Endodermal cell (in vitro differentiated cells): Measurements from ENCODE around the gene ZNF611. TPM values are rescaled to one million over a fixed set of nuclear protein-coding genes. Genes with fewer than 3 reads are reported as not detected.
A peak's percentile ranks its signal among the peaks of the same experiment; 100 is the strongest.
"Not testable (repeated sequence)": the region's sequence is repeated elsewhere in the genome, so short reads cannot be mapped to it uniquely, and the experiment has no call there.

Experiments
- DNase-seq: peaks from one replicate; pipeline ENCODE4 v3.0.0-alpha.2; 2017
- H3K27ac ChIP-seq: 2 replicates; pipeline ENCODE4 v1.5.1; 2013; ENCODE audit warnings: mild to moderate bottlenecking, low read depth, low read length, moderate library complexity
- H3K27me3 ChIP-seq: 2 replicates; pipeline ENCODE4 v1.6.1; 2013; ENCODE audit warnings: mild to moderate bottlenecking, low read length, moderate library complexity; ENCODE audit not compliant: insufficient read depth, control insufficient read depth, poor library complexity, severe bottlenecking
- H3K36me3 ChIP-seq: 2 replicates; pipeline ENCODE4 v1.7.0; 2013; ENCODE audit warnings: mild to moderate bottlenecking, low read length, moderate library complexity; ENCODE audit not compliant: control insufficient read depth, insufficient read depth
- H3K4me1 ChIP-seq: one replicate; pipeline ENCODE4 v1.7.0; 2013; ENCODE audit warnings: low read length; ENCODE audit not compliant: control insufficient read depth, insufficient read depth
- H3K4me3 ChIP-seq: 2 replicates; pipeline ENCODE4 v1.5.1; 2013; ENCODE audit warnings: mild to moderate bottlenecking, low read length, moderate library complexity
- H3K9ac ChIP-seq: 2 replicates; pipeline ENCODE4 v1.6.1; 2013; ENCODE audit warnings: mild to moderate bottlenecking, low read length, moderate library complexity; ENCODE audit not compliant: poor library complexity, severe bottlenecking; ENCODE audit errors: extremely low read depth
- H3K9me3 ChIP-seq: 2 replicates; pipeline ENCODE4 v1.6.1; 2013; ENCODE audit warnings: mild to moderate bottlenecking, low read length, moderate library complexity; ENCODE audit not compliant: control insufficient read depth
- H3K27ac Mint-ChIP-seq: 2 replicates; pipeline ENCODE4 v1.8.0; 2020; ENCODE audit warnings: mixed read lengths
- H3K27me3 Mint-ChIP-seq: 2 replicates; pipeline ENCODE4 v1.8.0; 2021; ENCODE audit warnings: mild to moderate bottlenecking, mixed read lengths; ENCODE audit not compliant: insufficient read depth
- H3K36me3 Mint-ChIP-seq: 2 replicates; pipeline ENCODE4 v1.8.0; 2020; ENCODE audit warnings: low read depth, mixed read lengths
- H3K4me1 Mint-ChIP-seq: 2 replicates; pipeline ENCODE4 v1.8.0; 2020; ENCODE audit warnings: mixed read lengths
- H3K4me3 Mint-ChIP-seq: 2 replicates; pipeline ENCODE4 v1.8.0; 2020; ENCODE audit warnings: mild to moderate bottlenecking, moderate library complexity, mixed read lengths
- H3K9me3 Mint-ChIP-seq: 2 replicates; pipeline ENCODE4 v1.8.0; 2020; ENCODE audit warnings: mild to moderate bottlenecking, mixed read lengths
- CTCF ChIP-seq: fragments of 200-600 bp; sonication (generic); conservative IDR thresholded peaks from 2 replicates; pipeline ENCODE4 v1.5.0; 2021; ENCODE audit warnings: antibody characterized with exemption, mild to moderate bottlenecking
- WGBS, 2 experiments: methylation state at CpG; one replicate each; pipeline versions ENCODE4 v1.1.5 to v1.1.7; 2013; ENCODE audit warnings: missing lambda C conversion rate in 2 of 2, mixed read lengths in 1 of 2; ENCODE audit not compliant: insufficient coverage in 1 of 2, insufficient read length in 1 of 2; 5-methylcytosine and 5-hydroxymethylcytosine counted together
- total RNA-seq, 2 donors: library from RNA; stranded (reverse); fragmentation: NEBNext Ultra II Directional in 1 of 2; extraction: Animal tissue kit (Norgen Biotek cat#: 25700) in 1 of 2; gene quantifications; 2 replicates in 1 of 2; 3 replicates in 1 of 2; pipeline ENCODE4 v1.2.1, GENCODE V29; 2021

ZNF611 gene
- total RNA-seq, 2 donors from 2014 or later = 96.9 to 136 TPM

GRCh38 chr19:52735734-52736133, 890 bp upstream of the ZNF611 start:
- Mint-ChIP-seq H3K36me3 (peaks cover 19% of the 10 kb centered on the region), H3K27me3 (no peaks in the 10 kb centered on the region), H3K4me3 (peak overlapping the region; percentile 77), H3K4me1 (peaks cover 36% of the 10 kb centered on the region), H3K27ac (peak overlapping the region; percentile 100), H3K9me3 (peaks cover 11% of the 10 kb centered on the region)
- no peak for TF ChIP-seq CTCF
- Histone ChIP-seq H3K9ac (peak overlapping the region; percentile 58), H3K4me3 (peak overlapping the region; percentile 98), H3K4me1 (peaks cover 8% of the 10 kb centered on the region), H3K36me3 (peaks cover 12% of the 10 kb centered on the region), H3K27me3 (no peaks in the 10 kb centered on the region), H3K27ac (peak overlapping the region; percentile 92), H3K9me3 (peaks cover 16% of the 10 kb centered on the region)
- DNase-seq = peak; percentile 95
- 27 to 55% methylated on average over 11 to 18 of the region's 18 CpGs for WGBS, 2 experiments

- peaks cover 26% of the 10 kb centered on the region for H3K4me1 Mint-ChIP-seq
- Histone ChIP-seq H3K27ac (peak overlapping the region; percentile 8), H3K9ac (peak overlapping the region; percentile 88), H3K9me3 (peaks cover 15% of the 10 kb centered on the region), H3K36me3 (peaks cover 16% of the 10 kb centered on the region), H3K4me1 (peaks cover 5% of the 10 kb centered on the region), H3K27me3 (no peaks in the 10 kb centered on the region), H3K4me3 (peak overlapping the region; percentile 98)
- 0% methylated on average over 21 to 38 of the region's 39 CpGs for WGBS, 2 experiments
- TF ChIP-seq CTCF = no peak
- H3K36me3 Mint-ChIP-seq = peaks cover 24% of the 10 kb centered on the region
- H3K27me3 Mint-ChIP-seq = no peaks in the 10 kb centered on the region
- H3K27ac Mint-ChIP-seq = peak overlapping the region; percentile 100
- peak overlapping the region; percentile 77 for H3K4me3 Mint-ChIP-seq
- DNase-seq = peak; percentile 69
- peaks cover 10% of the 10 kb centered on the region for H3K9me3 Mint-ChIP-seq
Observed at GRCh38 chr19:52734331-52734892, 432 bp downstream of the ZNF611 start.

GRCh38 chr19:52726051-52726450, 8.8 kb downstream of the ZNF611 start:
- H3K4me1 ChIP-seq, H3K27me3 Mint-ChIP-seq, H3K27me3 ChIP-seq, H3K27ac ChIP-seq, H3K4me3 Mint-ChIP-seq, DNase-seq, H3K4me3 ChIP-seq, H3K9ac ChIP-seq: not testable (repeated sequence)
- Mint-ChIP-seq H3K36me3 (peaks cover 78% of the 10 kb centered on the region), H3K27ac (peak overlapping the region; percentile 58), H3K9me3 (peaks cover 29% of the 10 kb centered on the region), H3K4me1 (peaks cover 18% of the 10 kb centered on the region)
- 90 to 98% methylated on average over 8 to 14 of the region's 16 CpGs for WGBS, 2 experiments
- peaks cover 77% of the 10 kb centered on the region for H3K36me3 ChIP-seq
- H3K9me3 ChIP-seq = peaks cover 25% of the 10 kb centered on the region
